HG02642 (cell line): ENCODE data around the gene FAM222A.

Experiments
- ATAC-seq: cut with Tn5 transposase; IDR thresholded peaks from one replicate; pipeline ENCODE4 v1.9.1; 2021; ENCODE audit warnings: mild to moderate bottlenecking; ENCODE audit not compliant: unreplicated experiment, poor library complexity

Gene FAM222A

GRCh38 chr12:109713187-109714070, at the start of gene FAM222A:
FAM222A (plus strand) TSS chr12:109713825; CDS start chr12:109744147, 30,322 bp downstream.
- peak; percentile 86 for ATAC-seq

DNA sequence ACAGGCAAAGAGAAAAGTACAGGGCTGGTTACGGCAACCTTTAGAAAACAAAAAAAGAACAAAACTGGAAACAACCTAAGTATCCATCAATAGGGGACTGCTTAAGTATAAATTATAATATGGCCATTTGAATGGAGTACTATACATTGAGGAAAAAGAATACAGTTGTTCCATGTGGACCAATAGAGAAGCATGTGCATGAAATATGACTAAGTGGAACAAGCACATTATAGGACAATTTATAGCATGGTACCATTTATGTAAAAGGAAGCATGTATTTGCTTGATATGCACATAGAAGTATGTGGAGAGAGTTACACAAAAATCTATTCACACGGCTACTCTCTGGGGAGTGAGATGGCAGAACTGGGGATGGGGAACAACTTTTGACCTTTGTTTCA, 49.2 kb upstream of the FAM222A start:
- no peak for ATAC-seq

DNA sequence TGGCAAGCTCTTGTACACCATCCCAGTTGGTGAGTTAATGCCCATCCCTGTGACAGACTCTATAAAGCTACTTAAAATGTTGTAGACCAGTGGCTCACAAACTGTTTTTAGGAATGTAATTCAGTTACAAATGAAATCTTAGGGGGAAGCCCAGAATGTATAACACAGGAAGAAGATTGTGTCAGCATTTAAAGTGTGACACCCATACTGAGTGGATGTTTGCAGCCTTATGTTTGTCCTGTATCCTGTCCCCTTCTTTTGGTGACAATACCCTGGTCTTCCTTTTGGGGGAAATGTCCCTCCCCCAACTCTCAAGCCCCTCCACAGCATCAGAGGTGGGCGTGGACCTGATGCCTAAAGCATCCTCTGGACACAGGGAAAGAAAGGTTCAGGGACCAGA, 47.6 kb upstream of the FAM222A start:
- no peak for ATAC-seq

DNA sequence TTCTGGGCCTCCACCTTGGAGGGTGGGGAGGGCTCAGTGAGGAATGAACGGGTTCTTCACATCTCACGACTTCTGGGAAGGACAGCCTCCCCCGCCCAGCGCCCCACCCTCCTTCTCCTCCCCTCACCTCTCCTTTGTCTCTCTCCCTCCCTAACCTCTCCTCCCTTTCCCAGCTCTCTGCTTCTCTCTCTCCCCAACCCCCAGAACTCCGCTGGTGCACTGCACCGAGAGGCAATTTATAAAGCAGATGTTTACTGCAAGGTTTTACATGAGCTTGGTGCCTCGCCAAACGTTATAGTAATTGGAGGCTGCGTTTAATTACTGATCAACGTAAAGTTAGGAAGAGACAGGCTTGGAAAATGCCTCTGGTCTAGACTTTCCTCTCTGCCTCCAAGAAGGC, 42.9 kb upstream of the FAM222A start:
- ATAC-seq: no peak

- no peak for ATAC-seq
Measured at GRCh38 chr12:109671502-109671901, 42.1 kb upstream of the FAM222A start.

GRCh38 chr12:109673379-109673778, 40.2 kb upstream of the FAM222A start:
- ATAC-seq: no peak

DNA sequence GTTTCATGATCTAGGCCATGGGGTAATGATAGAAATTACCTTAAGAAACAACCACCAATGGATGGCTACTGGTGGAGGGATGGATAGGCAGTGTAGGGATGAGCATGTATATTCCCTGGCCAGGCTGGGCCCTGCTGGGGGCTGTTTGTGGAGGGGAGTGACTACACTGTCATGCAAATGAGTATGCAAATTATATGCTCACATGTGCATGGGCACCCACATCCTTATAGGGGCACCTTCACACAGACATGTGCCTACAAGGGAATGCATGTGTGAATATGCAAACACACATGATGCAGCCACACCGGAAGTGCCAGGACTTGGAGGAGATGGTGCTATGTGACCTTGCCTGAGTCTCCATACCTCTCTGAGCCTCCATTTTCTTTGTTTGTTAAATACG, 39.7 kb upstream of the FAM222A start:
- ATAC-seq: no peak

- ATAC-seq: no peak
Measured at GRCh38 chr12:109675411-109675810, 38.2 kb upstream of the FAM222A start.

GRCh38 chr12:109677279-109677691, 36.3 kb upstream of the FAM222A start:
- no peak for ATAC-seq

GRCh38 chr12:109678719-109679118, 34.9 kb upstream of the FAM222A start:
- no peak for ATAC-seq

- no peak for ATAC-seq
Measured at GRCh38 chr12:109679501-109680263, 33.9 kb upstream of the FAM222A start.

DNA sequence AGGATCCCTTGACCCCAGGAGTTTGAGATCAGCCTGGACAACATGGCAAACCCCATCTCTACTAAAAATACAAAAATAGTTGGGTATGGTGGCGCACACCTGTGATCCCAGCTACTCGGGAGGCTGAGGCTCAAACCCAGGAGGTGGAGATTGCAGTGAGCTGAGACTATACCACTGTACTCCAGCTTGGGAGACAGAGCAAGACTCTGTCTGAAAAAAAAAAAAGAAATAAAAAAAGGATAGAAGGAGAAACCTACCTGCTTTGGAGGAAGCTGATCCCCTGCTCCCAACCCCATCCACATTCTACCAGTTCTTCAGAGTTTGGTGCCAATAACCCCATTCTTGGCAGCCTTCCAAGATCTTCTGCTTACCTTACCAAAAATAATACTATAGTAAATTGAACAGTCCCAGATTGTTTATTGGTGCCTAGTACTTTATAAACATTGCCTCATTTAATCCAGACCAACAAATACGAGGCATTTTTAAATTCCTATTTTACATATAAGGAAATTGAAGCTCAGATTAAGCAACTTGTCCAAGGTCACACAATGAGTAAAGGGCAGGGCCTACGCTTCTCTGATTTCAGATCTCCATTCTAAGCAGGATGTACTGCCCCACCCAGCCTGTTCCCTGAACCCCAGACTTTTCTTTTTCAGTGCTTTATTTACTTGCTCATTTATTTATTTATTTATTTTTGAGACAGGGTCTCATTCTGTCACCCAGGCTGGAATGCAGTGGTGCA, 33.2 kb upstream of the FAM222A start:
- no peak for ATAC-seq

DNA sequence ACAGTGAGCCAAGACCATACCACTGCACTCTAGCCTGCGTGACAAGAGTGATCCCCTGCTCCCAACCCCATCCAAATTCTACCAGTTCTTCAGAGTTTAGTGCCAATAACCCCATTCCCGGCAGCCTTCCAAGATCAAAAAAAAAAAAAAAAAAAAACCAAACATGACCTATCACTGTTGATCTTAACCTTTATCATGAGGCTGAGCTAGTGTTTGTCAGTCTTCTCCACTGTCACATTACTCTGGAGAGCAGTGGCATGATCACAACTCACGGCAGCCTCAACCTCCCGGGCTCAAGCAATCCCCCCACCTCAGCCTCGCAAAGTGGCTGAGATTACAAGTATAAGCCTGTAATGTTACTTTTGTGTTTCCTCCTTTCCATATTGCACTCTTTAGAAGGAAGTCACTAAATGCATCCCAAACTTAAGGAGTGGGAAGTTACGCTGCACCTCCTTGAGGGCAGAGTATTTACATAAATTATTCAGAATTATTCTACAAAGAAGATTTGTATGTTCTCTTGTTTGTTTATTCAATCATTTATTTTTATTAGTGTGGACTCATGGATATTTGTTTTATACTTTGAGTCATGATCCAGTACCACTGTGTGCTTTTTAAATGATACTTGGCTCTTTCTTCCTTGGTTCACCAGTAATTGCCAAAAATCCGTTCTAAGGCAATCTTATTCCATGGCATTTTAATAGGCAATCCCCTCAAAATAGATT, 31.5 kb upstream of the FAM222A start:
- no peak for ATAC-seq

GRCh38 chr12:109682708-109683060, 30.9 kb upstream of the FAM222A start:
- ATAC-seq: no peak

DNA sequence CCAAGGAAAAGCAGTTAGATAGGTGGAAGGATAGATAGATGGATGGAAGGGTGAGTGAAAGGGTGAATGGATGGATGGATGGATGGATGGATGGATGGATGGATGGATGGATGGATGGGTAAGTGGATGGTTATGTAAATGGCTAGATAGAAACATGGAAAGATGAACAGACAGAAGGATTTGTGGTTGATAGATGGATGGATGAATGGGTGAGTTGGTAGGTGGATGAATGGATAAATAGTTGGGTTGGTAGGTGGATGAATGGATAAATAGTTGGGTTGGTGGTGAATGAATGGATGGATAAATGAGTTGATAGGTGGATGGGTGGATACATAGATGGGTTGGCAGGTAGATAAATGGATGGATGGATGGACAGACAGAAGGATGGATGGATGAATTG, 30.3 kb upstream of the FAM222A start:
- no peak for ATAC-seq

- no peak for ATAC-seq
Measured at GRCh38 chr12:109685574-109686447, 27.8 kb upstream of the FAM222A start.

DNA sequence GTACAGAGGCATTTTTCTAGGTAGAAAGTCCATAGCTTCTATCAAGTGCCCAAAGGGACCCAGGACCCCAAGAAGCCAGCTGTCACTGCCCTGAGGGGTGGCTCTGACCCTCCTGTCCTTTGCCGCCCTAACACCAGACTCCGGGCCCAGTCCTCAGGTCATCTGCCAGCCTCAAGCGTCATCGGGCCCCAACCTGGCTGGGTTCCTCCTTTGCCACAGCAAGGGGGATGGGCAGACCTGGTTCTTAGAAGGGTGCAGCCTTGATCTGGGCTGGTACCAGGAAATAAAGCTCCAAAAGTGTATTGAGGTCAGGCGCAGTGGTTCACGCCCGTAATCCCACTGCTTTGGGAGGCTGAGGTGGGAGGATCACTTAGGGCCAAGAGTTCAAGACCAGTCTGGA, 27.1 kb upstream of the FAM222A start:
- ATAC-seq: no peak

GRCh38 chr12:109687250-109687649, 26.4 kb upstream of the FAM222A start:
- no peak for ATAC-seq

GRCh38 chr12:109689426-109689825, 24.2 kb upstream of the FAM222A start:
- no peak for ATAC-seq
